Left colon (tissue), 2 donors: ENCODE results near the gene CGB1. TPM values are rescaled to one million over a fixed set of nuclear protein-coding genes. Genes with fewer than 3 reads are reported as not detected.
"Not testable (repeated sequence)": the region's sequence is repeated elsewhere in the genome, so short reads cannot be mapped to it uniquely, and the experiment has no call there.

ENCODE experiments used
- ATAC-seq: fragments of 200-7000 bp; cut with Tn5 transposase; one replicate; pipeline ENCODE4 v1.9.1; 2020; ENCODE audit warnings: mild to moderate bottlenecking, moderate library complexity
- DNase-seq, 2 donors: peaks; one replicate each; pipeline ENCODE4 v3.0.0-alpha.2; 2020
- intact Hi-C, 2 donors: fragments of 100-400 bp; cut with DNase I in 1 of 2; cut with micrococcal nuclease in 1 of 2; formaldehyde crosslinking; loops; one replicate each; pipeline versions ENCODE4 v1.11.2 to v1.14.0; 2022; cut with DNase I, micrococcal nuclease
- total RNA-seq, 2 donors: library from RNA; stranded (reverse); fragmentation: NEBNext Ultra II Directional; extraction: Animal tissue kit (Norgen Biotek cat#: 25700); gene quantifications; one replicate each; pipeline ENCODE4 v1.2.1, GENCODE V29; 2021
- donor health status: DM: no; HTN: no; CAD: no.
- donor health status: DM: yes; HTN: yes; CAD: no.

The CGB1 gene
- total RNA-seq, 2 donors from 2014 or later: not detected

DNA sequence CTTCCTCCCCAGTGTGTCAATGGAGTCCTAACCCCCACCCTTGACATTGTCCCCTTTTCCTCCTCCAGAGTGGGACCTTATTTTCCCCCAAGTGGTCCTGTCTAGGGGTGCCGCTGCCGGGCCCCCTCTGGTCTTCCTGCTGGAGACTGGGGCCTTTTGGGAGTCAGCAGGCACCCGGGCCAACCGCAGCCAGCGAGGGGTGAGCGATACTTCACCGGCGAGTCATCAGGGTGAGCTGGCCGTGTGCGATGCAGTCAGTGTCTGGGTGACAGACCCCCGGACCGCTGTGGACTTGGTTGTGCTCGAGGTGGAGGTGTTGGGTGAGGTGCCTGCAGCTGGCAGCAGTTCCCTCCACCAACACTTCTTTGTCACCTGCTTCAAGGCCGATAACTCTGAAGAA, 6.9 kb downstream of the CGB1 start:
- ATAC-seq, DNase-seq, intact Hi-C loops: not testable (repeated sequence)

DNA sequence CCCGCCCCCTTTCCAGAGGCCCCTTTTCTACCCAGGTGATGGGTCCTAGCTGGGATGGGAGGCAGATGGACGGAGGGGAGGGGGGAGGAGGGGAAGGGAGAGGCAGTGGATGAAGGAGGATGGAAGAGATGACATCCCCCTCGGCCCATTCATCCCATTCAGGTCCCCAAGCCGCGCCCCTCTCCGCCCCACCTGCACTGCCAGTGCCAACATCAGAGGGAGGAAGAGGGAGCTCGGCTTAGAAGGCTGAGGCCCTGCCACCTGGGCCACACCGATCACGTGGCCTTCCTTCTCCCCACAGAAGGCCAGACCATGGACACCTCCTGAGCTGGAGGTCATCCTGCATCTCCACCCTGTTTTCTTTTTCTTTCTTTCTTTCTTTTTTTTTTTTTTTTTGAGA, 8.0 kb downstream of the CGB1 start:
- DNase-seq, intact Hi-C loops, ATAC-seq: not testable (repeated sequence)

DNA sequence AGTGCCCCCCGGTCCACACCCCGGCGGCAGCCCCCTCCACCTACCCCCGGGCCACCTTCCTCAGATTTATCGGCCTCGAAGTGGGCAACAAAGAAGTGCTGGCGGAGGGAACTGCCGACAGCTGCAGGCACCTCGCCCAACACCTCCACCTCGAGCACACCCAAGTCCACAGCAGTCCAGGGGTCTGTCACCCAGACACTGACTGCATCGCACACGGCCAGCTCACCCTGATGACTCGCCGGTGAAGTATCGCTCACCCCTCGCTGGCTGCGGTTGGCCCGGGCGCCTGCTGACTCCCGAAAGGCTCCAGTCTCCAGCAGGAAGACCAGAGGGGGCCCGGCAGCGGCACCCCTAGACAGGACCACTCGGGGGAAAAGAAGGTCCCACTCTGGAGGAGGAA, 11.1 kb downstream of the CGB1 start:
- intact Hi-C loops, ATAC-seq: not testable (repeated sequence)

DNA sequence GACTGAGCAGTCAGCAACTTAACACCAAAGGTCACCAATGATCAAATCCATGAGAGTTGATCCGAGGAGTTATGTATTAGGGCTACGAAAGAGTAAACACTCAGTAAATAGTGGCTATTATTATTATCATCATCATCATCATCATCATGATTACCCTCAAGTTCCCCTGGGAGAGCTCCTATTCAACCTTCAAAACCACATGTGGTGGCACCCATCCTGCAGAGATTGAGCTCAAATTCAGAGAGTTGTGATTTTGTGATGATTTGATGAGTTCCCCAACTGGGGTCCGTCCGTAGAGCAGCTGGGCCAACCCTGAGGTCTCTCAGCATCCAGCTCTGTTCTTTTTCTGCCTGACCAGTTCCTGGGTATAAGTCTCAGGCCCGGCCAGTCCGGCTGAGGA, 11.6 kb downstream of the CGB1 start:
- intact Hi-C loops, DNase-seq, ATAC-seq: not testable (repeated sequence)

More for the DNA sequence above, 11.1 kb downstream of the CGB1 start:
- DNase-seq: not testable (repeated sequence)

DNA sequence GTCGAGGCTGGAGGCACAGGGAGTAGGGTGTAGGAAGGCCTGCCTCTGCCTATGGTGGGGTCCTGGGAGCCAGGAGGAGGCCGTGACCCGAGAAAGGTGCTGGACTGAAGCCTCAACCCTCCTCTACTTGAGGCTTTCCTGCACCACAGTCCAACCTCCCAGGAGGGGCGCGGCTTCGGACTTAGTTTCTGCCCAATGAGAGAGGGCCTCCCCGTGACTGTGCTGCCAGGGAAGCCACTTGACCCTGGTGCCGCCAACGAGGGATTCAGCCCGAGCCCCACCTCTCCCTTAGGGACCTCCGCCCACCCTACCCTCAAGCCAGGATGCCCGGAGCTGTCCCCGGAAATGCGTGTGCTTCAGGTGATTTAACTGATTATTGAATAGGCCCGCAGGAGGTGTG, 12.5 kb downstream of the CGB1 start, which contains the start of gene CGB3:
TSS of gene CGB3 (minus strand) at position 101 of the 400 bp plus-strand sequence. CDS start 362 bp downstream, outside the sequence.
- ATAC-seq, intact Hi-C loops, DNase-seq: not testable (repeated sequence)

DNA sequence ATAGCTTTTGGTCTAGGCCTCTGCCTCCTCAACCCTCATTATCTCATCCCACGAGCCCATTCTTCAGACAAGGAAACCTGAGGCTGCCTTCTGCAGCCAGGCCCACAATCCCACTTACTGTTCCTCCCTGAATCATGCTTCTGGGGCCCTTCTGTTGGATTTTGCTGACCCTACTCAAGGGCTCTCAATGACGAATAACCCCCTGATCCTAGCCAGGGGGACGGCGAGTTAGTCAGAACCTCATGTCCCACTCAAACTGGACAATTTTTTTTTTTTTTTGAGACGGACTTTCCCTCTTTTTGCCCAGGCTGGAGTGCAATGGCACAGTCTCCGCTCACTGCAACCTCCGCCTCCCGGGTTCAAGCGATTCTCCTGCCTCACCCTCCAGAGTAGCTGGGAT, 14.6 kb downstream of the CGB1 start:
- intact Hi-C loops: no loop called here
- ATAC-seq (no peak), DNase-seq (no peak)

DNA sequence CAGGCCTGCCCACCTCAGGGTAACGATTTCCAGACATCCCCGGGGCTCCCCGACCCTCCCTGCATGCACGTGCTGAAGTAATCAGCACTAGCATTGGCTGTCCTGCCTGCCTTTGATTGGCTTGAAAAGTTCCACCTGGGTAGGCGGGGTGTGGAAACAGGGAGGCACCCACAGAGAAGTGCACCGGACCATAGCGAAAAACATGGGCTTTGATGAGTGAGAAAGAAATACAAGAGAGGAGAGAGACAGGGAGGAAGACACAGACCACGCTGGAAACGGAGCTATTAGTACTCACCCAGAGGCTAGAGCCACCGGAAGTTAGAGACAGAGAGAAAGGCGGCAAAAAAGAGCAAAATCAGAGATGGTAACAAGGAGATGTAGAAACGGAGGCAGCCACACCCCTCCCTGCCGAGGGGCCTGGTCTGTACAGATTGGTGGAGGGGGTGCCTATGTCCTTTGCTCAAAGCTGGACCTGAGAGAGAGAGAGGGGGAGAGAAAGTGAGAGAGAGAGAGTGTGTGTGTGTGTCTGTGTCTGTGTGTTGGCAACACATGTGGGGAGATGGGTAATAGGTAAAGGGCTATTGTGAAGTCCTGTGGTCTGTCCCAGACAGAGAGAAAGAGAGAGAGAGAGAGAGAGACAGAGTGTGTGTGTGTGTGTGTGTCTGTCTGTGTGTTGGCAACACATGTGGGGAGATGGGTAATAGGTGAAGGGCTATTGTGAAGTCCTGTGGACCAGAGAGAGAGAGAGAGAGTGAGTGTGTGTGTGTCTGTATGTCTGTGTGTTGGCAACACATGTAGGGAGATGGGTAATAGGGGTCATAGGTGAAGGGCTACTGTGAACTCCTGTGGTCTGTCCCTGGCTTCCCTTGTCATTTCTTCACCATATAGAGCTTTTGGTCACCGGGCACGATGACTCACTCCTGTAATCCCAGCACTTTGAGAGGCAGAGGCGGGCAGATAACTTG, 15.5 kb downstream of the CGB1 start:
- ATAC-seq (no peak), DNase-seq (no peak)
- intact Hi-C loops: no loop called here

DNA sequence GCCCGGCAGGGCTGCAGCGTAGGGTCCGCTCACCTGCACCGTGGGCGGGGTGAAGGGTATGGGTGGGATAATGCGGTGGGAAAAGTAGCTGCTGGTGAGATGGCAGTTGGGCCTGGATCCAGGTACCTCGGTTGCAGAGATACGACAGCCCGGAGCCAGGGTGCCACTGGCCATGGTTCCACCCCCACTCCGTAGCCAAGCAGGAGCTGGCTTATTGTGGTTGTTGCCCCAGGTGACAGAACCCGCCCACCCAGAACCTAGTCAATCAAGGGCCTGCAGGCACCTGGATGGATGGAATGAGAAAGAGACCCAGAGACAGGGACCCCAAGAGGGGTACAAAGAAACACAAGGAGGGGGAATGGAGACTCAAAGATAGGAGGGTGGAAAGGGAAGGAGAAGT, 16.4 kb downstream of the CGB1 start:
- DNase-seq (no peak), ATAC-seq (no peak)
- intact Hi-C loops: no loop called here

DNA sequence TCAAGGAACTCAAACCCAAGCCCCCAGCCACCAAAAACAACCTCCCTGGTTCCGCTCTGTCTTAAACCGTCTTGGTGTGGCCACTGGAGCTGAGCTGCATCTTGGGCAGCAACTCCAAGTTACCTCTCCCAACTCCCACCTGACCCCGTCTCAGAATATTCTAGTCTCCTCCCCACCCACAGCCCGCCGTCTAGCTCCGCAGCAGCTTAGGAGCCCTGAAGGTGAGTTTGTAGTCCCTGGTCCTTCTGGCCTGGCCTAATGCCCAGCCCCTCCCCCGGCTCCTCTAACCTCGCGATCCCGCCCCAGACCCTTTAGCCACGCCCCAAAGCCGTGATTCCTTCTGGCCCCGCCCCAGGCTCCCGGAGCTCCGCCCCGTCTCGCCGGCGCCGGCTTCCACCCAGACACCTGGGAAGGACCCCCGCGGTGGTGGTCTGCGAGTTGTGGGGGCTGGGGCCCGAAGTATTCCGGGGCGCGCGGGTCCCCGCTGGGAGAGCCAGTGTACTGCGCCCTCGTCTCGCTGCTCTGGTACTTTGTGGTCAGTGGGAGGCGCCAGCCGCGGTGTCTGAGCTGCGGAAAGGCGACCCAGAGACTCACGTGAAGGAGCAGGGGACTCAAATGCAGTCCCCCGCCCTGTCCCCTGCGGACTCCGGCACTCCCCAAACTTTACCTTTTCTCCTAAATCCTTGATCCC, 17.3 kb downstream of the CGB1 start:
- DNase-seq (peak; percentile 60 to 89), ATAC-seq (peak; percentile 81)
- intact Hi-C loops: no loop called here

DNA sequence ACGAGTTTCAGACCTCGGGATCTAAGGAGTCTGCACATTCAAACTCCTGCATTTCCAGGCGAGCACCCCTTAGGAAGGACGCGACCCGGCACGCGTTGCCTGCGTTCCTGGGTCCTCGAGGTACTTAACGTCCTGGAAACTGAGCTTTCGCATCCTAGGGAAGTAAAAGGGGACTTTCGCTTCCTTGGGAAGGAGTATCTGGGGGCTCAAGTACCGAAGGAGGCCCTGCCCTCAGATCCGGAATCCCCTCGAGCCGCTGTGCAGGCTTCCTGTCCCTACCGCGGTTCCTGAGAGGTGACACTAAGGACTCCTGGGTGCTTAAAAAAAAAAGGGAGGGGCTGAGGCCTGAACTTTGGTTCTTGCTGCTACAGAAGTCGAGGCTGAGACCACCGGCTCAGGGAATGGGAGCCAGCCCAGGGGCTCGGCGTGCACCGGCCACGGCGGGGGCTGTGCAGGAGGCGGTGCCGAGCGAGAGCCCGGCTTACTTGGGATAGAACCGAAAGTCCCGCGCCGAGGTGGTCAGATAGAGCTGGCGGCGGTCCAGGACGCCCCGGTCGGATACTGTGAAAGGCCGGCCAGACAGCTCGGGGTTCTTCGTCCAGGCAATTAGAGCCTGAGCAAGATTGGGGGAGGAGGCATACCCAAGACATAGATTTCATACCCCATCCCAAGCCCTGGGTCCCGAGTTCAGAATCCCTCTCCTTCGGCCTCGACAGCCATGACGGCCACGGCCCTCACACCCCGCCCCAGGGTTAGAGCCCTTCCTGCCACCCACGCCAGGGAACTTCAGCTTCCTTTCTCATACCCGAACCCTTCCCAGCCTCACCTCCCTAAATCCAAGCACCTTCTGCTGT, 18.1 kb downstream of the CGB1 start:
- intact Hi-C loops: not testable (repeated sequence)
- peak in 1 of 2 donors; percentile 53 for DNase-seq
- ATAC-seq: peak; percentile 23

DNA sequence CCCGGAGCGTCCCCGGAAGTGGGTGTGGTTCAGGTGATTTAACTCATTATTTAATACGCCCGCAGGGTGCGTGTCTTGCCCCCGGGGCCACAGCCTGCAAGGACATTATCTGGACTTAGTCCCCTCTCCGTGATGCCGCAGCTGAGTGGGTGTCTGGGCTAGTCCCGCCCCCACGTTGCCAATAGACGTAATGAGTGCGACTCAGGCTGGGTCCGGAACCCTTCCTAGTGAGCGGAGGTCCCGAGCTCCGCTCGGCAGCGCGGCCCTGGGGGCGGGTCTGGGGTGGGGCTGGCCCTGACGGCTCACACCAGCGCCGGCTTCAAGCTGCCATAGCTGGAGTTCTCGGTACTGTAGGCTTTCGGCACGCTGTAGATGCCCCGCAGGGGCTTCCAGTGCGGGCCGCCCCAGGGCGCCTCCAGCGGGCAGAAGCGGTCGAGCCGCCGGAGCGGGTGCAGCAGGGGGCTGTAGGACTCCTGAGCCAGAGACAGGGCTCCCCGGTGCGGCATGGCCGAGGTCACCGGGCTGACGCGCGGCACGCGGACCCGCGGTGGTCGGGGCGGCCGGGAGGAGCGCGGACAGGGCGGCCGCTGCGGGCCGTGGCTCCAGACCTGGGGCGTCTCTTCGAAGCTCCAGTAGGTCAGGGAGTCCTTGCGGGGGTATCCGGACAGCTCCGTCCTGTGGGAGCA, 18.9 kb downstream of the CGB1 start:
- DNase-seq (peak; percentile 46 to 63), ATAC-seq (peak; percentile 54)
- intact Hi-C loops: no loop called here

DNA sequence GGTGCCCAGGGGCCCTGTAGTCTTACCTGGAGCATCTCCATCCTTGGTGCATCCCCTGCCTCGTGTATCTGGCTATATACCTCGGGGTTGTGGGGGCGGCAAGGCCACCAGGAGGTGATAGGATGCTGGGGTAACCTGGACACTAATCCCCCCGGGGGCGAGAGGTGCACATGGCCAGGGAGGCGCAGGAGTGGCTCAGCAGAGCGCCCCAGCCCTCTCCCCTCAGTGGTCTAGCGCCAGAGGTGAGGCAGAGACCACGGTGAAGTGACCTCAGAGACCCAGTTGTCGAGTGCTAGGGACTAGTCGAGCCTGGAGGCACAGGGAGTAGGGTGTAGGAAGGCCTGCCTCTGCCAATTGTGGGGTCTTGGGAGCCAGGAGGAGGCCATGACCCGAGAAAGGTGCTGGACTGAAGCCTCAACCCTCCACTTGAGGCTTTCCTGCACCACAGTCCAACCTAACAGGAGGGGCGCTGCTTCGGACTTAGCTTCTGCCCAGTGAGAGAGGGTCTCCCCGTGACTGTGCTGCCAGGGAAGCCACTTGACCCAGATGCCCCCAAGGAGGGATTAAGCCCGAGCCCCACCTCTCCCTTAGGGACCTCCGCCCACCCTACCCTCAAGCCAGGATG, 19.5 kb downstream of the CGB1 start, which contains the start of gene LHB:
TSS of gene LHB (minus strand) at position 51 of the 625 bp plus-strand sequence. CDS start at position 41, 10 bp downstream.
- DNase-seq: no peak
- ATAC-seq: no peak
- intact Hi-C loops: no loop called here

DNA sequence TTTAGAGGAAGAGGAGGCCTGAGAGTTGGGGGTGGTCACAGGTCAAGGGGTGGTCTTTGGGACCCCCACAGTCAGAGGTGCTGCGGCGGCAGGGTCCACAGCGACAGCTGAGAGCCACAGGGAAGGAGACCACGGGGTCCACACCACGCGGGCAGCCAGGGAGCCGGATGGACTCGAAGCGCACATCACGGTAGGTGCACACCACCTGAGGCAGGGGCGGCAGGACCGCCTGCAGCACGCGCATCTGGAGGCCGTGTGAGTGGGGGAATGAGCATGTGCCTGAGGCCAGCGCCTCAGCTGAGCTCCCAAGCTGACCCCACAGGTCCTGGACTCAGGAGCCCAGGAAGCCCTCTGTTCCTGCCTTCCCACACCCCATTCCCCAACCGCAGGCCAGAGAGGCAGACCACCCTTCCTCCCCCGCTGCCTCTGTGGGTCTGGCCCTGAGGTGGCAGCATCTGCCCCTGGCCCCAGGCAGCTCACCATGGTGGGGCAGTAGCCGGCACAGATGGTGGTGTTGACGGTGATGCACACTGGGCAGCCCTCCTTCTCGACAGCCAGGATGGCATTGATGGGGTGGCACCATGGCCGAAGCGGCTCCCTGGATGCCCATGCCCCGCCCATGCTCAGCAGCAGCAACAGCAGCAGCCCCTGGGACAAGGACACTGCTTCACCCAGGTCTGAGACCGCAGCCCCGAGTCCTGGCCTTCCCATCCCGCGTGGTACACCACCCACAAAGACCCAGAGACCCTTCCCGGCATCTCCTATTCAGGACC, 20.4 kb downstream of the CGB1 start:
- intact Hi-C loops: no loop called here
- DNase-seq: no peak
- ATAC-seq: no peak

DNA sequence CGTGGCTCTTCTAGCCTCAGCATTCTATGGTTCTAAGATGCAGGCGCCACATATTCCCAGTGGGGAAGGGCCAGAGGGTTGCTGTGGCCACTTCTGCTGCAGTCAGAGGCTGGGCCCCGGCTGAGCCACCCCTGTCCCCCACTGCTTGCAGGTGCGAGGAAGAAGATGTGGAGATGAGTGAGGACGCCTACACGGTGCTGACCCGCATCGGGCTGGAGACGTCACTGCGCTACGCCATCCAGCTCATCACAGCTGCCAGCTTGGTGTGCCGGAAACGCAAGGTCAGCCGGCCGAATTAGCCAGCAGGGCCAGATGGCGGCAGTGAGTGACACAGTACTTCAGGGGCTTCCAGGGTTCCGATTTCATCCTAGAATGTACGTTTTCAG, 21.8 kb downstream of the CGB1 start:
- no peak for DNase-seq
- no peak for ATAC-seq
- intact Hi-C loops: no loop called here

DNA sequence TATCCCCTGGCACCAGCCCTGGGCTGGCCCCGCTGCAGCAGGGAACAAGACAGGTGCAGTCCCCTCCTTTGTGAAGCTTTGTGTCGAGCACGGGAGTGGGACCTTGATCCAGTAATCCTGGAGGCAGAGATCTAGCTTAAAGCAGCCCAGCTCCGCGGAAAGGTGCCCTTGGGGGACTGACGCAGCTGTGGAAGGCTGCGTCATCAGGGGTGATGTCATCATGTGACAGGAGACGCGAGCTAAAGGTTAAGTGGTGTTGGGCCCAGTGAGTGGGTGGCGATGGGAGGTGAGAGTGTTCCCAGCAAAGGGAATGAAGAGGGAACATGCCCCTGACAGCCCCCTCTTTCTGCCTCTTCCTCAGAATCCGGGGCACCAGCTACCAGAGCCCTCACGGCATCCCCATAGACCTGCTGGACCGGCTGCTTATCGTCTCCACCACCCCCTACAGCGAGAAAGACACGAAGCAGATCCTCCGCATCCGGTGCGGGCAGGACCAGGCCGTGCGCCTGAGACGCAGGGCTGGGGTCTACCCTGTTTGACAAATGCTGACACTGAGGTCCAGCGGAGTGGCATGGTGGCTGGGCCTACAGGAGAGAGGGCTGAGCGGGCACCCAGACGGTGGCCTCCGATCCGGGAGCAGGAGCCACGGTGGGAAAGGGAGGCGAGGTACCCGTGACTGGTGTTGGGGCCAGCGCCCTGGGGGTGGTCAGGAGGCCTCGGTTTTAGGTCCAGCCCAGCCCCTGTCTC, 22.4 kb downstream of the CGB1 start:
- ATAC-seq (no peak), DNase-seq (no peak)
- intact Hi-C loops: no loop called here

DNA sequence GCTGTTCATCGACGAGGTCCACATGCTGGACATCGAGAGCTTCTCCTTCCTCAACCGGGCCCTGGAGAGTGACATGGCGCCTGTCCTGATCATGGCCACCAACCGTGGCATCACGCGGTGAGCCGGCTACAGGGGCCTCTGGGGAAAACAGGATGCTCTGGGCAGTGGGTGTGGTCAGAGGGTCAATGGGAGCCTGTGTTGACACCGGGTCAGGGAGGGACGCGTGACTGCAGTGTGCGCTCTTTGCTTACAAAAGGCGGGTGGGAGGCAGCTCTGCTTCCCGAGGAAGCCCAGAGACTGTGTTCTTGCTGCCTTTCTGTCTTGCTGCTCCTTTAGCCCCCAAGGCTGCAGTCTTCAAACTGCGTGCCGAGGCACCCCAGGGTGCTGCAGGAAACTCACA, 25.5 kb downstream of the CGB1 start:
- no peak for ATAC-seq
- DNase-seq: no peak

More for the DNA sequence above, 25.5 kb downstream of the CGB1 start:
- intact Hi-C loops: no loop called here
